Immature natural killer cell (primary cell): ENCODE data around the gene FYB2. TPM values are rescaled to one million over a fixed set of nuclear protein-coding genes. Genes with fewer than 3 reads are reported as not detected.
"Not testable (repeated sequence)": the region's sequence is repeated elsewhere in the genome, so short reads cannot be mapped to it uniquely, and the experiment has no call there.

ENCODE experiments used
- DNase-seq, 3 donors: peaks; one replicate each; pipeline ENCODE4 v3.0.0; 2022; ENCODE audit warnings: mixed read lengths in 1 of 3
- H3K27ac Mint-ChIP-seq, 6 donors: one replicate each; pipeline ENCODE4 v1.8.0; 2020; ENCODE audit warnings: mixed read lengths in 6 of 6, mild to moderate bottlenecking in 5 of 6, inconsistent platforms in 4 of 6, moderate library complexity in 3 of 6
- H3K27me3 Mint-ChIP-seq, 3 donors: one replicate each; pipeline ENCODE4 v1.8.0; 2020 to 2021; ENCODE audit warnings: low read depth in 3 of 3, mild to moderate bottlenecking in 3 of 3, mixed read lengths in 3 of 3, moderate library complexity in 3 of 3, inconsistent platforms in 1 of 3
- H3K36me3 Mint-ChIP-seq, 3 donors: one replicate each; pipeline ENCODE4 v1.8.0; 2020; ENCODE audit warnings: mixed read lengths in 3 of 3, inconsistent platforms in 2 of 3, mild to moderate bottlenecking in 2 of 3
- H3K4me1 Mint-ChIP-seq, 2 donors: one replicate each; pipeline ENCODE4 v1.8.0; 2020; ENCODE audit warnings: inconsistent platforms in 2 of 2, mild to moderate bottlenecking in 2 of 2, mixed read lengths in 2 of 2, moderate library complexity in 1 of 2
- H3K4me3 Mint-ChIP-seq, 5 donors: one replicate each; pipeline ENCODE4 v1.8.0; 2020; ENCODE audit warnings: mild to moderate bottlenecking in 5 of 5, mixed read lengths in 5 of 5, inconsistent platforms in 3 of 5, moderate library complexity in 3 of 5
- H3K9me3 Mint-ChIP-seq, 6 donors: one replicate each; pipeline ENCODE4 v1.8.0; 2020; ENCODE audit warnings: mild to moderate bottlenecking in 6 of 6, mixed read lengths in 6 of 6, inconsistent platforms in 4 of 6, moderate library complexity in 3 of 6
- polyA plus RNA-seq, 3 donors: library from polyadenylated mRNA; unstranded; fragments of 300-500 nt; fragmentation: Illumina TruSeq; gene quantifications; one replicate each; pipeline ENCODE4 v1.2.3, GENCODE V29; 2021

The FYB2 gene
- polyA plus RNA-seq, 3 donors from 2014 or later: not detected

DNA sequence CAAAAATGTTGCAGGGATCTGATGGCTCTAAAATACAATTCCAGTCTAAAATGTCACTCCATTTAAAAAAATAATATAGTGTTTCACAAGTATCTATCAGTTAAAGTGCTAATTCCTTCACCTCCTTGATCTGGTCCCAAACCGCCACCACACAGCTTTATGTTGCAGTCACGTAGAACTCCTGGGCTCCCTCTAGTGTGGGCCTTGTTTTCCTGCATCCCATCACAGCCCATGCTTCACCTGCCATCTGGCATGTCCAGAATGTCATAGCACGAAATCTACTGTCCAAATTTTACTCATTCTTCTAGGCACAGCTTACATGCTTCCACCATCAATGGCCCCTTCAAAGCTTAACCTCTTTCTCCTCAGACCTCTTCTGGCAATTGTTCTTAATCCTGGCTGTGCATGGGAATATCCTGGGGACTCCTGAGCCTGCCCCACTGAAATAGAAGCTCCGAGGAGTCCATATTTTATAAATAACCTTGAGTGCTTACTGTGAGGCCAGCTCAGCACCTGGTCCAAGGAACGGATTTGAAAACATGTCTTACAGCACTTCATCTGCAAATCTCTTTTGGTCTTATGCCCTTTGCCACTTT, 15.5 kb downstream of the FYB2 start:
- no peak overlapping the region for H3K27ac Mint-ChIP-seq
- DNase-seq: no peak
- no peaks in the 10 kb centered on the region for H3K4me1 Mint-ChIP-seq
- H3K36me3 Mint-ChIP-seq: no peaks in the 10 kb centered on the region
- H3K9me3 Mint-ChIP-seq: no peaks in the 10 kb centered on the region
- H3K27me3 Mint-ChIP-seq: peaks cover 0 to 2% (median 0%) of the 10 kb centered on the region in 3 donors
- no peak overlapping the region for H3K4me3 Mint-ChIP-seq

DNA sequence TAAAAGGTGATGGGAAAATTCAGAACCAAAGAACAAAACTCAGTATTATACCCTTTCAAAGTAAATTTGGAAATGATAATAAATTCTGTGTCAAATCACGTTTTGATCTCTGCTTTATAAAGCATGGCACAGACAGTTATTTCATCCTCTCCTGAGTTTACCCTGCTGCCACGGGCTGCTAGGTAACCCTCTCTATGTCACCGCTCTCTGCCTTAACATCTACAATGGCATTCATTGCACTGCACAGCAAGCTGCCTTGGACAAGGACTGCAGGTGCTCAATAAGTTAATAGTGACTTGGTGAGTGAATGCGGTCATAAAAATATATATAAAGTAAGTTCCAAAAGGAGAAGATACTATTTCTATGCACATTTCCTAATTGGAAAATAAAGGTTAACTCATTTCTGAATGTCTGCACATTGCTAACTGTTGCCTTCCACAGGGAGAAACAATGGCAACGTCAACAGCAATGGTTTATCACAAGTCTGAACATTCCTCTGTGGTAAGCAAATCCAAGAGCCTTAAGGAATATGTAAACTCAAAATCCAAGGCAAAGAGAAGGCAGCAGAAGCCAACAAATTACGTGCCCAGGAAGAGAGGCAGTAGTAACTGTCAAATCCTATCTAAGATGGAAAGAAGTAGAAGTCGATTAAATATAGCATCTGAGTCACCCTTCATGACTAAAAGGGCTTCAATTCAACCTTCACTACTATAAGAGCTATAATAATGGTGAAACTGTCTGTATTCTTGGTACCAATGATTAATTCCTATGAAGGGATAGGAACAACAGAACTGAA, 19.4 kb downstream of the FYB2 start:
- H3K27me3 Mint-ChIP-seq: peaks cover 0 to 9% (median 4%) of the 10 kb centered on the region in 3 donors
- DNase-seq: no peak
- no peaks in the 10 kb centered on the region for H3K9me3 Mint-ChIP-seq
- H3K4me3 Mint-ChIP-seq: no peak overlapping the region
- no peak overlapping the region for H3K27ac Mint-ChIP-seq
- H3K4me1 Mint-ChIP-seq: no peaks in the 10 kb centered on the region
- H3K36me3 Mint-ChIP-seq: no peaks in the 10 kb centered on the region

DNA sequence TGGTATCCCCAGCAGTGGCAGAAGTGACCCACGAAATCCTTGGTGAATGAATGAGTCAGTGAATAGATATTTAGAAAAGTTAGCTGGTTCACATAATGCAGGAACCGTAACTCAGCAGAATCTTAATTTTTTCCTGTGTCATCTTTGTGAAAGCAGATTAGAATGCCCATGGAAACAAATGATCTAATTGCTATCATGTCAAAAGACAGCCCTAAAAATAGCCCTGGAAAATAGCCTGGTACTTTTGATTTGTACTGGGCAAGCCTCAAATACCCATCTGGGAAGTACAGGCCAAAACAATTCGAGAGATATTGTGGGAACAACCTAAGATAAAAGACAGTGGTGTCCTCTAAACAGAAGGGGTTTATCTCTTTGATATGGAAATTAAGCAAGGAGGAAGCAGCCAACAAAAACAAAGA, 21.1 kb downstream of the FYB2 start:
- Mint-ChIP-seq H3K27ac (no peak overlapping the region), H3K4me3 (no peak overlapping the region)

DNA sequence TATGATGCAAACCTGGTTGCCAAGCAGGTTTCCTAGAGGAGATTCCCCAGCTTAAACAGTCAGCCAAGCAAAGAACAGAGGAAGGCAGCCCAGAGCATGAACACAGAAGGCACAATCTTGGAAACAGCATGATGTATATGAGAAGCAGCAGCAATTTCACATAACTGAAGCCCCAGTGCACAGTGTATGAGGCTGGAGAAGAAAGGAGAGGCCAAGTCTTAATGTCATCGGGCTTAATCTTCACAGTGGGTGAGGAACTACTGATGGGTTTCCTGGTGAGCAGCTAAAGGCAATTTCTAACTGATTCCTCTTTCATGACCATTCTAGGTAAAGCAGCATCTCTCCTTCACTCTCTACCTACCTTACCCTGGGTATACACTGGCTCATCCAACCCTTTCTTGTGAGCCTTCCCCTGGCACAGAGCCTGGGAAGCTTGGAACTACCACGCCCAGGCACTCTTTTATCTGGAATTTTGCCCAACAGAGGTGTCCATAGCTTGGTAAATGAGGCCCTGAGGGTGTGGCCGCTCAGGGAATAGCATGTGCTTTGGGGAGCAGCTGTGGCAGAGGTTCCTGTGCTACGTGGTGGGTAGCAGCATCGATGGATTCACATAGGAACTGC, 22.0 kb downstream of the FYB2 start:
- Mint-ChIP-seq H3K27ac (no peak overlapping the region), H3K4me1 (no peaks in the 10 kb centered on the region), H3K36me3 (no peaks in the 10 kb centered on the region), H3K4me3 (no peak overlapping the region), H3K9me3 (no peaks in the 10 kb centered on the region), H3K27me3 (peaks cover 0 to 9% (median 7%) of the 10 kb centered on the region in 3 donors)
- DNase-seq: no peak

More for the DNA sequence above, 21.1 kb downstream of the FYB2 start:
- DNase-seq: no peak
- no peaks in the 10 kb centered on the region for H3K4me1 Mint-ChIP-seq
- peaks cover 0 to 9% (median 6%) of the 10 kb centered on the region in 3 donors for H3K27me3 Mint-ChIP-seq
- no peaks in the 10 kb centered on the region for H3K9me3 Mint-ChIP-seq
- no peaks in the 10 kb centered on the region for H3K36me3 Mint-ChIP-seq

DNA sequence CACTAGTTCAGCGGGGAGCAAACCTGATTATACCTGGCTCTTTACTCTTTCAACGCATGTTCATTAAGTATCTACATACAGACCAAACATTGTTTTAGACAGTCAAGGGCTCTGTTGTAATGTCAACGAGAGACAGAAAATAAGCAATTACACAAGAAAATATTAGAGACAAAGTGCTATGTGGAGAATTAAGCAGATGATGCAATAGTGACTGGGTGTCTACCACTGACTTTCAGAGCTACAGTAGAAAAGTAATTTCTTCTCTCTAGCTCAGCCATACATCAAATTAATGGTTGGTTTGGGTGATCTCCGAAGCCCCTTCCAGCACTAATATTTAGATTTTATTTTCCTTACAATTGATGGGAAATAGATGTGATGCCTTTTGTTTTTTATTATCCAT, 23.3 kb downstream of the FYB2 start:
- H3K36me3 Mint-ChIP-seq: no peaks in the 10 kb centered on the region
- H3K27me3 Mint-ChIP-seq: peaks cover 4 to 9% (median 7%) of the 10 kb centered on the region in 3 donors
- no peaks in the 10 kb centered on the region for H3K9me3 Mint-ChIP-seq
- no peak overlapping the region for H3K27ac Mint-ChIP-seq
- no peak overlapping the region for H3K4me3 Mint-ChIP-seq
- DNase-seq: no peak
- H3K4me1 Mint-ChIP-seq: no peaks in the 10 kb centered on the region

DNA sequence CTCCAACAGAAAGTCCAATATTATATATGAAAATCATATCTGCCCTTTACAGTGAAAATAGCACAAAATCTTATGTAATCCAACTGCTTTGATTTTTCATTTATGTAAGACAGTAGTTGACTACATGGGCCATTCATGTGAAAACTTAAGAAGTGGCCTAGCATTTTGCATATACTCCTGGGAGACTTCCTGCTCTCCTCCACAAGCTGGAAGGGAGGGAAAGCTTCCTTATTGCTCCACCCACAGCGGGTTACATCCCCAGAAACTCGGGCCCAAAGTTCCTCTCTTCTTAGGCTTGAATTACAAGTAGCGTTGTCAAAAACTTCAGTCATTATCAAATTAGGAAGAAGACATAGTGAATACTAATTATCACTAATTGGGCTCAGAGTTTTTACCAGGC, 29.2 kb downstream of the FYB2 start:
- no peak for DNase-seq
- Mint-ChIP-seq H3K4me1 (no peaks in the 10 kb centered on the region), H3K36me3 (no peaks in the 10 kb centered on the region)

DNA sequence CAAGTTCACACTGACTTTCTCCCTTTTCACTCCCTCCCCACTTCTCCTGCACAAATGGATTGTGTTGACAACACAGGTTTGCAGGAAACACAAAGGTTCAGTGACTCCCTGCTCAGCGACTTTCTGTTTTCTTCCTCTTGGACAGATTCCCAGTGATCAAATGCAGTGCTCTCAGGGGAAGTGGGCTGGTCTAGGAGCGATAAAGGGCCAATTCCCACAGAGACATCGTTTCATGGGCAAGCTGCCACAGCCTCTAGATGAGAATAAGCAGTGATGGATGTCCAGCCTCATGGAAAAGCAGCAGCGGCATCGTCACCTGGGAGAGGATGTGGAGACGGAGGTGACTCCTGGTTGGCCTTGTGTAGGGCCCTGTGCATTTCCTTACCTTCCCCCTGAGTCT, 30.6 kb downstream of the FYB2 start:
- Mint-ChIP-seq H3K4me1 (no peaks in the 10 kb centered on the region), H3K27me3 (peaks cover 3 to 9% (median 6%) of the 10 kb centered on the region in 3 donors), H3K27ac (no peak overlapping the region), H3K9me3 (peaks cover 0 to 1% (median 0%) of the 10 kb centered on the region in 6 donors), H3K4me3 (no peak overlapping the region), H3K36me3 (no peaks in the 10 kb centered on the region)
- DNase-seq: no peak

More for the DNA sequence above, 29.2 kb downstream of the FYB2 start:
- Mint-ChIP-seq H3K4me3 (no peak overlapping the region), H3K27me3 (peaks cover 3 to 9% (median 6%) of the 10 kb centered on the region in 3 donors), H3K9me3 (peaks cover 0 to 1% (median 0%) of the 10 kb centered on the region in 6 donors), H3K27ac (no peak overlapping the region)

DNA sequence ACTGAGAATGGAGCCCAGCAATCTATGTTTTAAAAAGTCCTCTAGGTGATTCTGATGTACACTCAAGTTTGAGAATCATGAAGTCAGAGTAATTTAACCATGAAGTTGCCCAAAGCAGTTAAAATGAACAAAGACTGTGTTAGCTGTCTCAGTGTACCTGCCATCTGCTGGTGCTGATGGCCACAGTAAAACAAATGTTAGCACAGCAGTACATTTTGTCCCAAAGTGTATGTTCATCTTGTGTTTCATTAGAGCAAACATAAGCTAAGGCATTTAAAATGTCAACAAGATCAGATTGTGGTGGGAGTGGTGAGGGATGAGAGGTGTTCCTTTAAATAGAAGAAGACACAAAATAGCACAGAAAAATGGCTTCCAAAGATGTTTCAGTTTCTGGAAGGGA, 31.1 kb downstream of the FYB2 start:
- DNase-seq: no peak
- no peak overlapping the region for H3K4me3 Mint-ChIP-seq
- H3K4me1 Mint-ChIP-seq: no peaks in the 10 kb centered on the region
- no peak overlapping the region for H3K27ac Mint-ChIP-seq
- peaks cover 0 to 1% (median 0%) of the 10 kb centered on the region in 6 donors for H3K9me3 Mint-ChIP-seq
- no peaks in the 10 kb centered on the region for H3K36me3 Mint-ChIP-seq
- peaks cover 3 to 7% (median 6%) of the 10 kb centered on the region in 3 donors for H3K27me3 Mint-ChIP-seq

DNA sequence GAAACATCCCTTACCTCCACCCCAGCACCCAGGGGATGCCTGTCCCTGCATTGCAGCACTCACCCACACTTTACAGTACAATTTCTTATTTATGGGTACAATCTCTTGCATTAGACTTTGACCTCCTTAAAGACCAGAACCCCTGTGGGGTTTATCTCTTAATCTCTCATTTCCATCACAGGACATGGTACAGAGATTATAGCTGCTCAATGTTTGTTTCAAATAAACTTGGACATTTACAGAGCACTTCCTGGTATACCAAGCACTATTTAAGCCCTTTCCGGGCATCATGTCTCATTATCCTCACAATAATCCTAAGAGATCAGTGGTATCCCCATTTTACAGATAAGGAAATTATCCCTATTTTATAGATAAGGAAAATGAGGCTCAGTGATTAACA, 31.9 kb downstream of the FYB2 start:
- Mint-ChIP-seq H3K27ac (no peak overlapping the region), H3K9me3 (peaks cover 0 to 1% (median 0%) of the 10 kb centered on the region in 6 donors), H3K27me3 (peaks cover 3 to 6% (median 6%) of the 10 kb centered on the region in 3 donors), H3K36me3 (no peaks in the 10 kb centered on the region), H3K4me3 (no peak overlapping the region), H3K4me1 (no peaks in the 10 kb centered on the region)
- no peak for DNase-seq

DNA sequence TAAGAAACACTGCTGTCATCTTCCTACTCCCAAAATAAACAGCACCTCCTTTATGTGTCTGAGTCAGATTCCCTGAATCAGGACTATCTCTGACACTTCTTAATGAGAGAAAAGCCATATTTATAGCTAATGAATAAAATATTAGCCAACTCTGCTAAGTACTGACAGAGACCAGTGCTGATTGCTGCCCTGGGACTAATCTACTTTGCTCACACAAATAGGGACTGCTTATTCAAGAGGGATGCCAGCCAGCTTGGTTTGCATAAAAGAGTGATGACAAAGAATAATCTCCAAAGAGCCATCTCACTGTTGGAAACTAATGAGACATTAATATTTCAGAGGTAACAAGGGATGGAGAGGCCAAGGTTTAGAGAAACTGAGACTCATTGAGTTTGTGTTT, 36.4 kb downstream of the FYB2 start:
- Mint-ChIP-seq H3K36me3 (no peaks in the 10 kb centered on the region), H3K27me3 (peaks cover 0 to 3% (median 1%) of the 10 kb centered on the region in 3 donors), H3K4me1 (no peaks in the 10 kb centered on the region), H3K9me3 (no peaks in the 10 kb centered on the region), H3K4me3 (no peak overlapping the region), H3K27ac (no peak overlapping the region)
- DNase-seq: no peak

DNA sequence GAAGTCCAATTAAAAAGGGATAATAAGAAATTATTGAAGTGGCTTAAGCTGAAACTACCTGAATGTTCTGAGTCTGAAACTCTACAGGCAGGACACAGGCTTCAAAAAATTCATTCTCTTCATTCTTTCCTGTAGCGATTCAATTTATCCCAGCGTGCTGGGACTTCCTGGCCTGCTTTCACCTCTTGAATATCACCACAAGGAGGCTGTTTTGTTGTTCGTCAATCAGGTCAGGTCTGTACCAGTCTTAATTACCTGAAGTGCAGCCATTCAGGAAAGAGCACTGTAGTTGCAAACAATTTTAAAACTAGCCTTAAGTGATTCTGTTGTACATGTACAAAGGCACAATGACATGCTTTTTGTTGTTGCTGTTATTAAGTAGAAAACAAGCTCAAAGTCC, 38.4 kb downstream of the FYB2 start:
- Mint-ChIP-seq H3K27me3 (peaks cover 0 to 3% (median 1%) of the 10 kb centered on the region in 3 donors), H3K4me1 (no peaks in the 10 kb centered on the region), H3K27ac (no peak overlapping the region), H3K9me3 (no peaks in the 10 kb centered on the region), H3K36me3 (no peaks in the 10 kb centered on the region), H3K4me3 (no peak overlapping the region)
- no peak for DNase-seq

DNA sequence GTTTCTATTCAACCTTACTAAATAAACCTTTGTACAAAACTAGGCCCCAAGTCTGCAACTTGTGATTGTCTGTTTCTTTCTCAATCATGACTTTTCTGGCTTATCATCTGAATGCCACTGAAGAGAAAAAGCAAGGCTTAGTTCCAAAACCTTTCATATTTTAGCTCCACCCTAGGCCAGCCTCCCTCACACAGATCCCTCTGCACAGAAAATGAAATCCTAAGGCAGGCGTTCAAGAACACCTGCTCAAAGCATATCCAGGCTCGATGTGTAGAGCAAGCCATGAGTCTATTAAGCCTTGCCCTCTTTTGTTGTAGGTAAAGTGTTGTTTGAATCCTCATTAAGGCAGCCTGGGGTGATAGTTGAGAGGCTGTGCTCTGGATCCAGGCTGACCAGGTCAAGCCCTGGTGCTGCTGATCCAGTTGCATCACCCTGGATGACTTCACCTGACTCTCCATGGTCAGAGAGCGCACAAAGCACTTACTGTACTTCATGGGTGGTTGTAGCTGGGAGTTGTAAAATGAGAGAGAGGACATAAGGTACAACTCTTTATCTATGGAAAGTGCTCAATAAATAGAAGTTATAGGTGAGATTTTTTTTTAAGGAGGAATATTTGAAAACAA, 39.0 kb downstream of the FYB2 start:
- H3K9me3 Mint-ChIP-seq: peaks cover 0 to 2% (median 0%) of the 10 kb centered on the region in 6 donors
- DNase-seq: no peak
- no peaks in the 10 kb centered on the region for H3K4me1 Mint-ChIP-seq
- H3K27ac Mint-ChIP-seq: no peak overlapping the region
- no peaks in the 10 kb centered on the region for H3K36me3 Mint-ChIP-seq
- H3K4me3 Mint-ChIP-seq: no peak overlapping the region
- H3K27me3 Mint-ChIP-seq: peaks cover 0 to 1% (median 0%) of the 10 kb centered on the region in 3 donors

DNA sequence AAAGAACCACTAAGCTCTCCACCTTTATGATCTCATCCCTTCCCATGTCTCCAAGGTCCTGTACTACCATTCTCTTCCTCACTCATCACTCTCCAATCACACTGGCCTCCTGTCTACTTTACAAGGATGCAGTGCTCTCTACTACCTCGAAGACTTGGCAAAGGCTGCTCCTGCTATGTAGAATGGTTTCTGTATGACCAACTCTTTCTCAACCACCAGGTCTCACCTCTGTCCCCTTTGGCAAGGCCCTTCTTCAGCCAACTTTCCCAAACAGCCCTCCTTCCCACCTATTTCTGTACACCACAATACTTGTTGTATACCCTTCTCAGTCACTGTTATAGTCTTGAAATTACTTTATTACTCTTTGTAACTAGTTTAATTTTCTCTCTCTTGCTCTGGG, 41.2 kb downstream of the FYB2 start:
- H3K9me3 Mint-ChIP-seq: peaks cover 0 to 3% (median 0%) of the 10 kb centered on the region in 6 donors
- DNase-seq: no peak
- no peaks in the 10 kb centered on the region for H3K36me3 Mint-ChIP-seq
- peaks cover 12 to 14% of the 10 kb centered on the region in 2 donors for H3K4me1 Mint-ChIP-seq
- no peak overlapping the region for H3K27ac Mint-ChIP-seq
- H3K4me3 Mint-ChIP-seq: no peak overlapping the region
- H3K27me3 Mint-ChIP-seq: peaks cover 0 to 1% (median 0%) of the 10 kb centered on the region in 3 donors

DNA sequence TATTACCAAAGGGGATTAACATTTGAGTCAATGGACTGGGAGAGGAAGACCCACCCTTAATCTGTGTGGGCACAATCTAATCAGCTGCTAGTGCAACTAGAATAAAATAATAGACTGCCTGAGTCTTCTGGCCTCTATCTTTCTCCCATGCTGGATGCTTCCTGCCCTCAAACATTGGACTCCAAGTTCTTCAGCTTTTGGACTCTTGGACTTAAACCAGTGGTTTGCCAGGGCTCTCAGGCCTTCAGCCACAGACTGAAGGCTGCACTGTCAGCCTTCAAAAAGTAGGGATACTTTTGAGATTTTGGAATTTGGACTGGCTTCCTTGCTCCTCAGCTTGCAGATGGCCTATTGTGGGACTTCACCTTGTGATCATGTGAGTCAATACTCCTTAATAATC, 44.5 kb downstream of the FYB2 start:
- not testable (repeated sequence) for DNase-seq, H3K36me3 Mint-ChIP-seq, H3K9me3 Mint-ChIP-seq, H3K27me3 Mint-ChIP-seq
- Mint-ChIP-seq H3K4me1 (peaks cover 12 to 14% of the 10 kb centered on the region in 2 donors), H3K27ac (peak overlapping the region in 1 of 6 donors; percentile 9), H3K4me3 (peak overlapping the region in 1 of 5 donors; percentile 19)
